Activated CD4-positive, alpha-beta T cell treated with anti-CD3 and anti-CD28 coated beads for 36 hours (primary cell): ENCODE data around the gene SPACA4. TPM values are rescaled to one million over a fixed set of nuclear protein-coding genes. Genes with fewer than 3 reads are reported as not detected.
"Not testable (repeated sequence)": the region's sequence is repeated elsewhere in the genome, so short reads cannot be mapped to it uniquely, and the experiment has no call there.

ENCODE experiments used
- ATAC-seq: fragments of 200-7000 bp; cut with Tn5 transposase; one replicate; pipeline ENCODE4 v1.10.0; 2021; ENCODE audit warnings: mild to moderate bottlenecking, moderate library complexity
- CTCF ChIA-PET: fragments of 350-600 bp; sonication (Branson Sonifier 250); formaldehyde crosslinking; loops from one replicate; lab custom pipeline; 2021; ENCODE audit warnings: antibody characterized with exemption; lab: Charles Lee
- POLR2A ChIA-PET: fragments of 350-600 bp; sonication (Branson Sonifier 250); formaldehyde crosslinking; loops from one replicate; lab custom pipeline; 2021; ENCODE audit warnings: antibody characterized with exemption, inconsistent platforms; lab: Charles Lee
- DNase-seq: peaks from one replicate; pipeline ENCODE4 v3.0.0-alpha.2; 2020
- H3K27ac Mint-ChIP-seq: one replicate; pipeline ENCODE4 v1.8.0; 2021; ENCODE audit warnings: mixed read lengths
- H3K27me3 Mint-ChIP-seq: one replicate; pipeline ENCODE4 v1.8.0; 2021; ENCODE audit warnings: mixed read lengths
- H3K36me3 Mint-ChIP-seq: one replicate; pipeline ENCODE4 v1.8.0; 2021; ENCODE audit warnings: low read depth, mixed read lengths
- H3K4me1 Mint-ChIP-seq: one replicate; pipeline ENCODE4 v1.8.0; 2021; ENCODE audit warnings: mixed read lengths
- H3K4me3 Mint-ChIP-seq: one replicate; pipeline ENCODE4 v1.8.0; 2021; ENCODE audit warnings: mild to moderate bottlenecking, moderate library complexity, mixed read lengths
- H3K9me3 Mint-ChIP-seq: one replicate; pipeline ENCODE4 v1.8.0; 2021; ENCODE audit warnings: low read depth, mixed read lengths
- intact Hi-C, 2 experiments: fragments of 100-400 bp; cut with DNase I in 1 of 2; cut with micrococcal nuclease in 1 of 2; formaldehyde crosslinking; loops; one replicate each; pipeline versions ENCODE4 v1.14.2 to v1.15.1; 2022 to 2024; cut with DNase I, micrococcal nuclease
- total RNA-seq, 2 experiments: library from RNA; stranded (reverse); gene quantifications; one replicate each; pipeline ENCODE4 v1.2.3, GENCODE V29; 2021

SPACA4 gene
- total RNA-seq, 2 experiments from 2014 or later: not detected

DNA sequence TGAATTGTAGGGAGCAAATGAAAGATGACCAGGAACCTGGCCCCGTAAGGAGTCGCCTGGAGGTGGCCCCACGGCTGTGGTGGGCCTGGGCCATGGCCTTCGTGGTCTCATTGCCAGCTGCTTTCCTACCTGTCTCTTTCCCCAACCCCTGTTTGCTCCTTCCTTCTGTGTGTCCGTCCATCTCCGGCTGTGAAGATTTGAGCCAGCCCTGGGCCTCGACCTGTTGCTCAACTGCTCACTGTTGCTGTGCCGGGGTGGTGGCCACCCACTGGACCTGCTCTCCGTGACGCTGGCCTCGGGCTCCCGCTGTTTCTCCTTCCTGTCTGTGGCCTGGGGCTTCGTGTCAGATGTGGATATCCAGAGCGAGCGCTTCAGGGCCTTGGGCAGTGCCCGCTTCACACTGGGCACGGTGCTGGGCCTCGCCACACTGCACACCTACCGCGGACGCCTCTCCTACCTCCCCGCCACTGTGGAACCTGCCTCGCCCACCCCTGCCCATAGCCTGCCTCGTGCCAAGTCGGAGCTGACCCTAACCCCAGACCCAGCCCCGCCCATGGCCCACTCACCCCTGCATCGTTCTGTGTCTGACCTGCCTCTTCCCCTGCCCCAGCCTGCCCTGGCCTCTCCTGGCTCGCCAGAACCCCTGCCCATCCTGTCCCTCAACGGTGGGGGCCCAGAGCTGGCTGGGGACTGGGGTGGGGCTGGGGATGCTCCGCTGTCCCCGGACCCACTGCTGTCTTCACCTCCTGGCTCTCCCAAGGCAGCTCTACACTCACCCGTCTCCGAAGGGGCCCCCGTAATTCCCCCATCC lies 22.1 kb downstream of the SPACA4 start:
- no peaks in the 10 kb centered on the region for H3K27me3 Mint-ChIP-seq
- DNase-seq (no peak), ATAC-seq (no peak)
- H3K9me3 Mint-ChIP-seq: no peaks in the 10 kb centered on the region
- H3K4me3 Mint-ChIP-seq: no peak overlapping the region
- H3K27ac Mint-ChIP-seq: no peak overlapping the region
- ChIA-PET CTCF (no interaction called here), POLR2A (interaction anchor here (0.6 to 3.0 kb wide), 3 partner anchors 10 to 806 kb away, joined by 3 to 7 read pairs (median 4); partner anchors contain the start of genes RPL18 and SPHK2)
- H3K36me3 Mint-ChIP-seq: peaks cover 22% of the 10 kb centered on the region
- H3K4me1 Mint-ChIP-seq: peaks cover 38% of the 10 kb centered on the region
- intact Hi-C loops: no loop called here

GRCh38 chr19:48629297-48629598 lies 22.7 kb downstream of the SPACA4 start:
- Mint-ChIP-seq H3K27ac (no peak overlapping the region), H3K4me3 (no peak overlapping the region), H3K4me1 (peaks cover 39% of the 10 kb centered on the region), H3K9me3 (no peaks in the 10 kb centered on the region), H3K27me3 (no peaks in the 10 kb centered on the region), H3K36me3 (peaks cover 19% of the 10 kb centered on the region)
- intact Hi-C loops: no loop called here
- POLR2A ChIA-PET: interaction anchor here (1.0 to 3.0 kb wide), 2 partner anchors 10 to 13 kb away, joined by 3 to 7 read pairs; partner anchors contain the start of genes RPL18 and SPHK2
- no peak for DNase-seq
- CTCF ChIA-PET: no interaction called here
- ATAC-seq: no peak

DNA sequence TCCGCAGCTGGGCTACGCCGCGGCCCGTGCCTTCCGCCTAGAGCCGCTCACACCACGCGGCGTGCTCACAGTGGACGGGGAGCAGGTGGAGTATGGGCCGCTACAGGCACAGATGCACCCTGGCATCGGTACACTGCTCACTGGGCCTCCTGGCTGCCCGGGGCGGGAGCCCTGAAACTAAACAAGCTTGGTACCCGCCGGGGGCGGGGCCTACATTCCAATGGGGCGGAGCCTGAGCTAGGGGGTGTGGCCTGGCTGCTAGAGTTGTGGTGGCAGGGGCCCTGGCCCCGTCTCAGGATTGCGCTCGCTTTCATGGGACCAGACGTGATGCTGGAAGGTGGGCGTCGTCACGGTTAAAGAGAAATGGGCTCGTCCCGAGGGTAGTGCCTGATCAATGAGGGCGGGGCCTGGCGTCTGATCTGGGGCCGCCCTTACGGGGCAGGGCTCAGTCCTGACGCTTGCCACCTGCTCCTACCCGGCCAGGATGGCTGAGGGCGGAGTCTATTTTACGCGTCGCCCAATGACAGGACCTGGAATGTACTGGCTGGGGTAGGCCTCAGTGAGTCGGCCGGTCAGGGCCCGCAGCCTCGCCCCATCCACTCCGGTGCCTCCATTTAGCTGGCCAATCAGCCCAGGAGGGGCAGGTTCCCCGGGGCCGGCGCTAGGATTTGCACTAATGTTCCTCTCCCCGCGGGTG lies 23.2 kb downstream of the SPACA4 start:
- no peaks in the 10 kb centered on the region for H3K27me3 Mint-ChIP-seq
- H3K4me1 Mint-ChIP-seq: peaks cover 37% of the 10 kb centered on the region
- intact Hi-C loops: loop anchor here (10.0 kb wide), 3 partner anchors 335 to 1515 kb away; partner anchors contain the start of genes FTL (in 1 of the 2), NOSIP (in 1 of the 2), PRRG2 (in 1 of the 2) and ZC3H4 (in 1 of the 2)
- ChIA-PET CTCF (interaction anchor here (1.2 kb wide), 1 partner anchor 158 kb away, joined by 3 read pairs; no protein-coding TSS in a partner anchor), POLR2A (interaction anchor here (1.0 to 3.0 kb wide), 2 partner anchors 11 to 14 kb away, joined by 3 to 7 read pairs; partner anchors contain the start of genes RPL18 and SPHK2)
- H3K27ac Mint-ChIP-seq: no peak overlapping the region
- DNase-seq (peak; percentile 61), ATAC-seq (no peak)
- H3K9me3 Mint-ChIP-seq: no peaks in the 10 kb centered on the region
- H3K4me3 Mint-ChIP-seq: no peak overlapping the region
- H3K36me3 Mint-ChIP-seq: peaks cover 18% of the 10 kb centered on the region

GRCh38 chr19:48630296-48631063 lies 23.9 kb downstream of the SPACA4 start:
- no peaks in the 10 kb centered on the region for H3K9me3 Mint-ChIP-seq
- H3K27me3 Mint-ChIP-seq: no peaks in the 10 kb centered on the region
- DNase-seq (peak; percentile 22), ATAC-seq (no peak)
- no peak overlapping the region for H3K4me3 Mint-ChIP-seq
- ChIA-PET CTCF (interaction anchor here (1.2 kb wide), 1 partner anchor 157 kb away, joined by 3 read pairs; no protein-coding TSS in a partner anchor), POLR2A (interaction anchor here (0.6 to 1.7 kb wide), 4 partner anchors 9 to 116 kb away, joined by 3 to 10 read pairs (median 6); no protein-coding TSS in a partner anchor)
- peaks cover 13% of the 10 kb centered on the region for H3K36me3 Mint-ChIP-seq
- H3K27ac Mint-ChIP-seq: no peak overlapping the region
- intact Hi-C loops: loop anchor here (10.0 kb wide), 3 partner anchors 334 to 1516 kb away; partner anchors contain the start of genes FTL (in 1 of the 2), NOSIP (in 1 of the 2), PRRG2 (in 1 of the 2) and ZC3H4 (in 1 of the 2)
- peaks cover 36% of the 10 kb centered on the region for H3K4me1 Mint-ChIP-seq

DNA sequence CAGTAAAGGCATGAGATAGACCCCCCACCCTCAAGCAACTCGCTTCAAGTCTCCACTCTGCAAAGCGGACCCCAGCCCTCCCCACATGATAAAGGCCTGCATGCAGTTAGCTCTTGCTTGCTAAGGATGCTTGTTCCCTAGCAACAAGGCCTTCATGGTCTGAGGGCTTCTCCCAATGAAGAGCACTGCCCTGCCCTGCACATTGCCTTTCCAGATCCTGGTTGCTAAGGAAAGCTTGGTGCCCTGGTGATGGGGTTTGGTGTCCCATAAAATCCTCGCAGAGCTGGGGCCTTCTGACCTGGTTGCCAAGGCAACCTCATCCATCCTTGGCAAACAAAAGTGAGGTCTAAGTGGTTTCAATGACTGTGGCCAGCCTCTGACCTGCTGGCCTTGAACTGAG lies 24.7 kb downstream of the SPACA4 start:
- DNase-seq (peak; percentile 11), ATAC-seq (no peak)
- Mint-ChIP-seq H3K4me1 (peaks cover 39% of the 10 kb centered on the region), H3K27ac (no peak overlapping the region), H3K4me3 (no peak overlapping the region), H3K9me3 (no peaks in the 10 kb centered on the region), H3K36me3 (peaks cover 13% of the 10 kb centered on the region), H3K27me3 (no peaks in the 10 kb centered on the region)
- intact Hi-C loops: loop anchor here (10.0 kb wide), 3 partner anchors 334 to 1516 kb away; partner anchors contain the start of genes FTL (in 1 of the 2), NOSIP (in 1 of the 2), PRRG2 (in 1 of the 2) and ZC3H4 (in 1 of the 2)
- ChIA-PET POLR2A (interaction anchor here (1.3 to 1.7 kb wide), 2 partner anchors 9 to 17 kb away, joined by 4 to 9 read pairs; no protein-coding TSS in a partner anchor), CTCF (interaction anchor here (0.6 to 1.2 kb wide), 3 partner anchors 83 to 308 kb away, joined by 3 to 5 read pairs (median 4); no protein-coding TSS in a partner anchor)

- not testable (repeated sequence) for H3K27me3 Mint-ChIP-seq, ATAC-seq, H3K4me3 Mint-ChIP-seq, DNase-seq, H3K9me3 Mint-ChIP-seq
- H3K36me3 Mint-ChIP-seq: peaks cover 13% of the 10 kb centered on the region
- peaks cover 39% of the 10 kb centered on the region for H3K4me1 Mint-ChIP-seq
- intact Hi-C loops: loop anchor here (10.0 kb wide), 3 partner anchors 333 to 1517 kb away; partner anchors contain the start of genes FTL (in 1 of the 2), NOSIP (in 1 of the 2), PRRG2 (in 1 of the 2) and ZC3H4 (in 1 of the 2)
- H3K27ac Mint-ChIP-seq: peak overlapping the region; percentile 94
- CTCF ChIA-PET: interaction anchor here (0.6 to 1.0 kb wide), 2 partner anchors 48 to 82 kb away, joined by 4 to 5 read pairs; no protein-coding TSS in a partner anchor
- POLR2A ChIA-PET: interaction anchor here (1.0 kb wide), 1 partner anchor 10 kb away, joined by 3 read pairs; no protein-coding TSS in a partner anchor
Measured at GRCh38 chr19:48632286-48632685, 25.7 kb downstream of the SPACA4 start.

DNA sequence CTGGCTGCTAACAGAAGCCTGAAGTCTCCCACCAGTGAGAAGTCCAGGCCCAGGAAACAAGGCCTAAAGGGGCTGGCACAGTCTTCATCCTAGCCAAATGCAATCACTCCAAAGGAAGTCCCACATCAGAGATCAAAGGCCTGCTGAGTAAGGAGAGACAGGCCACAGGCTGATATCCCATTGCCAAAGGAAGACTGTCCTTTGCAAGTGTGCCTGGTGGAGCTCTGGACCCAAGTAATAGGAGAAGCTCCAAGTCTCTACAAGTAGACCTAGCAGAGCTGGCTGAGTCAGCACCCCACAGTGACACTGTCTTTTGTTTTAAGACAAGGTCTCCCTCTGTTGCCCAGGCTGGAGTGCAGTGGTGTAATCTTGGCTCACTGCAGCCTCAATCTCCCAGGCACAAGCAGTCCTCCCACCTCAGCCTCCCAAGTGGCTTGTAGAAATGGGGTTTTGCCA lies 26.2 kb downstream of the SPACA4 start:
- H3K9me3 Mint-ChIP-seq: no peaks in the 10 kb centered on the region
- intact Hi-C loops: loop anchor here (10.0 kb wide), 3 partner anchors 332 to 1518 kb away; partner anchors contain the start of genes FTL (in 1 of the 2), NOSIP (in 1 of the 2), PRRG2 (in 1 of the 2) and ZC3H4 (in 1 of the 2)

GRCh38 chr19:48633148-48634035 lies 26.9 kb downstream of the SPACA4 start:
- ChIA-PET POLR2A (interaction anchor here (0.9 to 1.6 kb wide), 5 partner anchors 9 to 18 kb away, joined by 3 to 7 read pairs (median 4); partner anchors contain the start of genes CA11, RPL18 and SPHK2), CTCF (interaction anchor here (0.5 to 2.2 kb wide), 5 partner anchors 9 to 143 kb away, joined by 3 to 6 read pairs (median 4); partner anchors contain the start of gene CA11)
- ATAC-seq (no peak), DNase-seq (peak; percentile 13)
- intact Hi-C loops: loop anchor here (1.0 to 10.0 kb wide), 6 partner anchors 9 to 1519 kb away; partner anchors contain the start of genes RPL18 (in 2 of the 2), SPHK2 (in 2 of the 2), FTL (in 1 of the 2) and NOSIP (in 1 of the 2)
- no peaks in the 10 kb centered on the region for H3K9me3 Mint-ChIP-seq
- H3K27ac Mint-ChIP-seq: peak overlapping the region; percentile 94
- no peaks in the 10 kb centered on the region for H3K27me3 Mint-ChIP-seq
- peak overlapping the region; percentile 74 for H3K4me3 Mint-ChIP-seq
- peaks cover 48% of the 10 kb centered on the region for H3K4me1 Mint-ChIP-seq
- H3K36me3 Mint-ChIP-seq: peaks cover 12% of the 10 kb centered on the region

More for the DNA sequence above, 26.2 kb downstream of the SPACA4 start:
- H3K4me1 Mint-ChIP-seq: peaks cover 42% of the 10 kb centered on the region
- no peak overlapping the region for H3K4me3 Mint-ChIP-seq
- H3K27ac Mint-ChIP-seq: peak overlapping the region; percentile 94
- H3K36me3 Mint-ChIP-seq: peaks cover 12% of the 10 kb centered on the region
- ATAC-seq: no peak
- POLR2A ChIA-PET: interaction anchor here (1.0 kb wide), 1 partner anchor 9 kb away, joined by 3 read pairs; no protein-coding TSS in a partner anchor
- CTCF ChIA-PET: interaction anchor here (1.8 to 2.2 kb wide), 2 partner anchors 9 to 12 kb away, joined by 4 to 6 read pairs; no protein-coding TSS in a partner anchor
- DNase-seq: peak; percentile 46
- no peaks in the 10 kb centered on the region for H3K27me3 Mint-ChIP-seq

DNA sequence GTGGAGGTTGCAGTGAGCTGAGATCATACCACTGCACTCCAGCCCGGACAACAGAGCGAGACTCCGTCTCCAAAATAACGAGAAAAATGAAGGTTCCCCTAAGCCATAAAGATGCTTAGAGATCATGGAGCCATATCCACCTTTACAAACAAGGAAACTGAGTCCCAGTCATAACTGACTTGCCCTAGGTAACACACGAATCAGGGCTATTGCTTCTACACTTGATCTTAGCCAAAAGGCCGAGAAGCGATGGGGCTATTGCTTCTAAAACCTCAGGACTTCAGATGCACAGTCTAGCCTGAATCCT lies 27.4 kb downstream of the SPACA4 start:
- Mint-ChIP-seq H3K4me1 (peaks cover 54% of the 10 kb centered on the region), H3K9me3 (no peaks in the 10 kb centered on the region), H3K36me3 (peaks cover 14% of the 10 kb centered on the region), H3K27me3 (no peaks in the 10 kb centered on the region), H3K27ac (peak overlapping the region; percentile 94), H3K4me3 (peak overlapping the region; percentile 74)
- ChIA-PET CTCF (interaction anchor here (0.5 to 2.2 kb wide), 6 partner anchors 10 to 144 kb away, joined by 3 to 6 read pairs (median 4); partner anchors contain the start of gene CA11), POLR2A (interaction anchor here (0.6 to 1.6 kb wide), 5 partner anchors 10 to 23 kb away, joined by 3 to 7 read pairs (median 4); partner anchors contain the start of genes CA11, RPL18 and SPHK2)
- DNase-seq (no peak), ATAC-seq (no peak)
- intact Hi-C loops: loop anchor here (1.0 to 10.0 kb wide), 6 partner anchors 10 to 1519 kb away; partner anchors contain the start of genes RPL18 (in 2 of the 2), SPHK2 (in 2 of the 2), FTL (in 1 of the 2) and NOSIP (in 1 of the 2)
